Suprapubic skin (tissue), 4 donors: ENCODE measurements around the gene WIF1. TPM values are rescaled to one million over a fixed set of nuclear protein-coding genes. Genes with fewer than 3 reads are reported as not detected.
A peak's percentile ranks its signal among the peaks of the same experiment; 100 is the strongest.

Experiments used
- DNase-seq, 2 donors: peaks; one replicate each; pipeline ENCODE4 v3.0.0-alpha.2; 2019; ENCODE audit warnings: low spot score in 2 of 2
- H3K27ac ChIP-seq: fragments of 200-600 bp; sonication (generic); one replicate; pipeline ENCODE4 v1.5.1; 2019
- H3K27me3 ChIP-seq: fragments of 200-600 bp; sonication (generic); one replicate; pipeline ENCODE4 v1.5.1; 2019
- H3K36me3 ChIP-seq: fragments of 200-600 bp; sonication (generic); one replicate; pipeline ENCODE4 v1.5.1; 2019
- H3K4me1 ChIP-seq: fragments of 200-600 bp; sonication (generic); one replicate; pipeline ENCODE4 v1.5.1; 2019
- H3K4me3 ChIP-seq: fragments of 200-600 bp; sonication (generic); one replicate; pipeline ENCODE4 v1.5.1; 2019; ENCODE audit warnings: mild to moderate bottlenecking
- H3K9me3 ChIP-seq: fragments of 200-600 bp; sonication (generic); one replicate; pipeline ENCODE4 v1.5.1; 2019
- EP300 ChIP-seq: sonication (generic); formaldehyde crosslinking; IDR thresholded peaks from one replicate; pipeline ENCODE4 v1.6.1; 2017; ENCODE audit warnings: antibody characterized with exemption
- POLR2A ChIP-seq, 2 donors: fragments of 450-650 bp; IDR thresholded peaks; one replicate each; pipeline ENCODE4 v1.6.1; 2017; ENCODE audit warnings: antibody characterized with exemption in 2 of 2, mild to moderate bottlenecking in 2 of 2, moderate library complexity in 2 of 2
- POLR2AphosphoS5 ChIP-seq, 3 donors: sonication (generic); formaldehyde crosslinking; IDR thresholded peaks; one replicate each; pipeline ENCODE4 v1.6.1; 2017; ENCODE audit warnings: antibody characterized with exemption in 3 of 3
- WGBS: methylation state at CpG from one replicate; pipeline ENCODE4 v1.1.5; 2018; 5-methylcytosine and 5-hydroxymethylcytosine counted together
- total RNA-seq, 4 donors: library from RNA; depleted of rRNA; stranded (reverse); fragments of >200 nt; gene quantifications; one replicate each; pipeline ENCODE4 v1.1.0, GENCODE V29; 2016
- TF ChIP-seq, protein P1 (sequence below), 2 donors: fragments of 200-600 bp in 1 of 2; fragments of 450-650 bp in 1 of 2; sonication (generic) in 1 of 2; IDR thresholded peaks; one replicate each; pipeline ENCODE4 v1.5.1; 2016 to 2019; ENCODE audit warnings: antibody characterized with exemption in 2 of 2, mild to moderate bottlenecking in 1 of 2, moderate library complexity in 1 of 2

WIF1 gene
- total RNA-seq: 1 to 10 TPM in 1 of 4 donors, under 1 TPM in 3; 0.34 to 3.0 (median 0.79) TPM

GRCh38 chr12:65121049-65121955 lies at the start of gene WIF1:
Gene WIF1, minus strand, starts transcription at chr12:65121305. Its CDS starts 114 bp downstream, at chr12:65121191.
- H3K9me3 ChIP-seq: no peaks in the 10 kb centered on the region
- peak within 1 kb of the TSS; percentile 42 for H3K4me3 ChIP-seq
- 10% methylated on average over 52 of the region's 73 CpGs for WGBS
- H3K27ac ChIP-seq: no peak within 1 kb of the TSS
- H3K4me1 ChIP-seq: peaks cover 12% of the 10 kb centered on the region
- no peak for TF ChIP-seq POLR2A (IDR thresholded peaks at IDR 0.05)
- TF ChIP-seq, protein P1, sequence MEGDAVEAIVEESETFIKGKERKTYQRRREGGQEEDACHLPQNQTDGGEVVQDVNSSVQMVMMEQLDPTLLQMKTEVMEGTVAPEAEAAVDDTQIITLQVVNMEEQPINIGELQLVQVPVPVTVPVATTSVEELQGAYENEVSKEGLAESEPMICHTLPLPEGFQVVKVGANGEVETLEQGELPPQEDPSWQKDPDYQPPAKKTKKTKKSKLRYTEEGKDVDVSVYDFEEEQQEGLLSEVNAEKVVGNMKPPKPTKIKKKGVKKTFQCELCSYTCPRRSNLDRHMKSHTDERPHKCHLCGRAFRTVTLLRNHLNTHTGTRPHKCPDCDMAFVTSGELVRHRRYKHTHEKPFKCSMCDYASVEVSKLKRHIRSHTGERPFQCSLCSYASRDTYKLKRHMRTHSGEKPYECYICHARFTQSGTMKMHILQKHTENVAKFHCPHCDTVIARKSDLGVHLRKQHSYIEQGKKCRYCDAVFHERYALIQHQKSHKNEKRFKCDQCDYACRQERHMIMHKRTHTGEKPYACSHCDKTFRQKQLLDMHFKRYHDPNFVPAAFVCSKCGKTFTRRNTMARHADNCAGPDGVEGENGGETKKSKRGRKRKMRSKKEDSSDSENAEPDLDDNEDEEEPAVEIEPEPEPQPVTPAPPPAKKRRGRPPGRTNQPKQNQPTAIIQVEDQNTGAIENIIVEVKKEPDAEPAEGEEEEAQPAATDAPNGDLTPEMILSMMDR (IDR thresholded peaks at IDR 0.05): peak in 1 of 2 donors; percentile 18
- peak in 1 of 2 donors; percentile 63 for DNase-seq
- H3K36me3 ChIP-seq: no peaks in the 10 kb centered on the region
- peaks cover 69% of the 10 kb centered on the region for H3K27me3 ChIP-seq

DNA sequence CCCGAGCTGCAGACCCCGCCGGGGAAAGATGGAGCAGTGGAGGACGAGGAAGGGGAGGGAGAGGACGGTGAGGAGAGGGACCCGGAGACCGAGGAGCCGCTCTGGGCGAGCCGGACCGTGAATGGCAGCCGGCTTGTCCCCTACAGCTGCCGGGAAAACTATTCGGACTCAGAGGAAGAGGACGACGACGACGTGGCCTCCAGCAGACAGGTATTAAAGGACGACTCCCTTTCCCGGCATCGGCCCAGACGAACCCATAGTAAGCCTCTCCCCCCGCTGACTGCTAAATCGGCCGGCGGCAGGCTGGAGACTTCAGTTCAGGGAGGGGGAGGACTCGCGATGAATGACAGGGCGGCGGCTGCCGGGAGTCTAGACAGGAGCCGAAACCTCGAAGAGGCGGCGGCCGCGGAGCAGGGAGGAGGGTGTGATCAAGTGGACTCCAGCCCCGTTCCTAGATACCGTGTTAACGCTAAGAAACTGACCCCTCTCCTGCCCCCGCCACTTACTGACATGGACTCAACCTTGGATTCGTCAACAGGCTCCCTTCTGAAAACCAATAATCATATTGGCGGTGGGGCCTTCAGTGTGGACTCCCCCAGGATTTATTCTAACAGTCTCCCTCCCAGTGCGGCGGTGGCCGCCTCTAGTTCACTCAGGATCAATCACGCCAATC lies 49.2 kb upstream of the WIF1 start:
- H3K9me3 ChIP-seq: no peaks in the 10 kb centered on the region
- peak; percentile 78 to 81 for DNase-seq
- peaks cover under 1% of the 10 kb centered on the region for H3K27me3 ChIP-seq
- peaks cover 61% of the 10 kb centered on the region for H3K4me1 ChIP-seq
- WGBS: 1% methylated on average over 16 of the region's 47 CpGs
- TF ChIP-seq, protein P1 (IDR thresholded peaks at IDR 0.05): no peak
- no peak for TF ChIP-seq POLR2AphosphoS5 (IDR thresholded peaks at IDR 0.05)
- TF ChIP-seq POLR2A (IDR thresholded peaks at IDR 0.05): no peak
- no peak for TF ChIP-seq EP300
- H3K4me3 ChIP-seq: peak overlapping the region; percentile 88
- H3K27ac ChIP-seq: peak overlapping the region; percentile 95
- no peaks in the 10 kb centered on the region for H3K36me3 ChIP-seq

DNA sequence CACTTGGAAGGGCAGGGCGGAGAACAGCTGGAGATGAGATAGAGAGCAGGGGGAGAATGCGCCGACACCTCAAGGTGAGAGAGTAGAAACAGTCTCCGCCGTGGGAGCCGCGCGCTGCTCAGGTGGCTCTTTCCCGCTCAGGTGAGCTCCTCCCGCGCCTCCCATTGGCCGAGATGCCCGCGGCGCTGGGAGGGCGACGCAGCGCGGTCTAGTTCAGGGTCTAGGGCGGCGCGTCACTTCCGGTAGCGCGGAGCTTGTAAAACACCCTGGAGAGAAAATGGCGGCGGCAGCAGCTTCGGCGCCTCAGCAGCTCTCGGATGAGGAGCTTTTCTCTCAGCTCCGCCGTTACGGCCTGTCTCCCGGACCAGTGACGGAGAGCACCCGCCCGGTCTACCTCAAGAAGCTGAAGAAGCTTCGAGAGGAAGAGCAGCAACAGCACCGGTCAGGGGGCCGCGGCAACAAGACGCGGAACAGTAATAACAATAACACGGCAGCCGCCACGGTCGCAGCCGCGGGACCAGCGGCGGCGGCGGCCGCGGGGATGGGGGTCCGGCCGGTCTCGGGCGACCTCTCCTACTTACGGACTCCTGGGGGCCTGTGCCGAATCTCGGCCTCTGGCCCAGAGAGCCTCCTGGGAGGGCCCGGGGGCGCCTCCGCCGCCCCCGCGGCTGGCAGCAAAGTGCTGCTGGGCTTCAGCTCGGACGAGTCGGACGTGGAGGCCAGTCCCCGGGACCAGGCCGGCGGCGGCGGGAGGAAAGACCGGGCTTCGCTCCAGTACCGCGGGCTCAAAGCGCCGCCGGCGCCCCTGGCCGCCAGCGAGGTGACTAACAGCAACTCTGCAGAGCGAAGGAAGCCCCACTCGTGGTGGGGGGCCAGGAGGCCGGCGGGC lies 48.5 kb upstream of the WIF1 start, which contains the start of gene LEMD3:
LEMD3 (plus strand) TSS at position 264 of the 889 bp plus-strand sequence; CDS start at position 278, 14 bp downstream.
- TF ChIP-seq, protein P1 (IDR thresholded peaks at IDR 0.05): no peak
- TF ChIP-seq POLR2AphosphoS5 (IDR thresholded peaks at IDR 0.05): peak; percentile 32 to 62 (median 48)
- TF ChIP-seq POLR2A (IDR thresholded peaks at IDR 0.05): peak in 1 of 2 donors; percentile 80
- DNase-seq: peak; percentile 94 to 95
- Histone ChIP-seq H3K9me3 (no peaks in the 10 kb centered on the region), H3K4me3 (peak within 1 kb of the TSS; percentile 88), H3K36me3 (no peaks in the 10 kb centered on the region), H3K27me3 (peaks cover 6% of the 10 kb centered on the region), H3K4me1 (peaks cover 53% of the 10 kb centered on the region), H3K27ac (peak within 1 kb of the TSS; percentile 95)
- 0% methylated on average over 25 of the region's 91 CpGs for WGBS

DNA sequence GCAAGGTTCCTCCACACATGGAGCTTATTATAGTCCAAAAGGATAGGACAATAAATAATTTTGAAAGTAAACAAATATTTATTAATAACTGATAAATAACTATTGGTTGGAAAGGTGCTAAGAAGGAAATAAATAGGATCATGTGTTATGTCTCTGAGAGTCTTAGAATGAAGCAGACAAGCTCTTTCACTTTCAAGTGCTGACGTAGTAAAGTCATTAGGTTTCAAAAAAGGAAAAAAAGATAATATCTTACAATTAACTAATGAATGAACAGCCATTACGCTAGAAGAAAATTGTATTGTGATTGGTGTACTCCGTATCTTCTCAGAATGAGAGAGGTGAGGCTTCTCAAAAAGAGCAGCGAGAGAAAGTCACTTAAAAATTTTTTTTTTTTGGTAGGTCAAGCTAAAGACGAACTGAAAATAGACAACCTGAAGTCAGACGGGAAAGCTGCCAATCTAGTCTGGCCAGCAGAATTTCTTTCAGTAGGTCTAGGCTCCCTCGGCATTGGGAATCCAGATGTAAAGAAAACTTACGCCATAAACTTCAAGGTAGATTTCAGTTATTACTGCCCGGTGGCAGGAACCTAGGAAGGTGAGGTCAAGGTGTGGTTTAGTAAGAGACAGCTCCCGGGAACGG lies 47.7 kb upstream of the WIF1 start:
- WGBS: 9% methylated on average over 11 of the region's 11 CpGs
- Histone ChIP-seq H3K36me3 (no peaks in the 10 kb centered on the region), H3K27ac (peak overlapping the region; percentile 95), H3K9me3 (no peaks in the 10 kb centered on the region), H3K4me3 (peak overlapping the region; percentile 88), H3K4me1 (peaks cover 46% of the 10 kb centered on the region), H3K27me3 (peaks cover 6% of the 10 kb centered on the region)
- DNase-seq: no peak
- TF ChIP-seq POLR2AphosphoS5 (IDR thresholded peaks at IDR 0.05) (no peak), EP300 (no peak), POLR2A (IDR thresholded peaks at IDR 0.05) (no peak)
- TF ChIP-seq, protein P1 (IDR thresholded peaks at IDR 0.05): no peak
